LoVo (cell line): ENCODE results near the gene KITLG.
"Not testable (repeated sequence)": the region's sequence is repeated elsewhere in the genome, so short reads cannot be mapped to it uniquely, and the experiment has no call there.

Experiments
- DNase-seq: peaks from one replicate; pipeline ENCODE4 v3.0.0-alpha.2; 2016; ENCODE audit warnings: low spot score

The KITLG gene

GRCh38 chr12:88575361-88575970 lies 4.8 kb downstream of the KITLG start:
- no peak for DNase-seq

- DNase-seq, result no peak
Observed at GRCh38 chr12:88574278-88574677, 6.0 kb downstream of the KITLG start.

- no peak for DNase-seq
Observed at GRCh38 chr12:88573583-88573982, 6.7 kb downstream of the KITLG start.

- DNase-seq, result no peak
Observed at GRCh38 chr12:88572781-88573549, 7.3 kb downstream of the KITLG start.

GRCh38 chr12:88571543-88571942 lies 8.7 kb downstream of the KITLG start:
- DNase-seq, result no peak

GRCh38 chr12:88570103-88570502 lies 10.2 kb downstream of the KITLG start:
- DNase-seq, result no peak

- DNase-seq, result peak; percentile 93
Observed at GRCh38 chr12:88566430-88566829, 13.8 kb downstream of the KITLG start.

- DNase-seq, result no peak
Observed at GRCh38 chr12:88562846-88563582, 17.3 kb downstream of the KITLG start.

- no peak for DNase-seq
Observed at GRCh38 chr12:88562151-88562550, 18.1 kb downstream of the KITLG start.

- DNase-seq, result peak; percentile 73
Observed at GRCh38 chr12:88559772-88560171, 20.5 kb downstream of the KITLG start.

- no peak for DNase-seq
Observed at GRCh38 chr12:88559199-88559598, 21.1 kb downstream of the KITLG start.

- DNase-seq, result no peak
Observed at GRCh38 chr12:88558340-88558867, 21.9 kb downstream of the KITLG start.

- no peak for DNase-seq
Observed at GRCh38 chr12:88556213-88556774, 24.0 kb downstream of the KITLG start.

GRCh38 chr12:88553941-88554658 lies 26.2 kb downstream of the KITLG start:
- peak; percentile 87 for DNase-seq

GRCh38 chr12:88552610-88553079 lies 27.6 kb downstream of the KITLG start:
- peak; percentile 84 for DNase-seq

GRCh38 chr12:88549929-88550328 lies 30.3 kb downstream of the KITLG start:
- no peak for DNase-seq

- DNase-seq, result not testable (repeated sequence)
Observed at GRCh38 chr12:88547949-88548348, 32.3 kb downstream of the KITLG start.

- DNase-seq, result no peak
Observed at GRCh38 chr12:88546853-88547252, 33.4 kb downstream of the KITLG start.

- no peak for DNase-seq
Observed at GRCh38 chr12:88546226-88546625, 34.0 kb downstream of the KITLG start.

GRCh38 chr12:88544991-88545980 lies 35.0 kb downstream of the KITLG start:
- no peak for DNase-seq
